ENCODE measurements around the gene SLC6A19.
"Not testable (repeated sequence)": the region's sequence is repeated elsewhere in the genome, so short reads cannot be mapped to it uniquely, and the experiment has no call there.

Gene SLC6A19

DNA sequence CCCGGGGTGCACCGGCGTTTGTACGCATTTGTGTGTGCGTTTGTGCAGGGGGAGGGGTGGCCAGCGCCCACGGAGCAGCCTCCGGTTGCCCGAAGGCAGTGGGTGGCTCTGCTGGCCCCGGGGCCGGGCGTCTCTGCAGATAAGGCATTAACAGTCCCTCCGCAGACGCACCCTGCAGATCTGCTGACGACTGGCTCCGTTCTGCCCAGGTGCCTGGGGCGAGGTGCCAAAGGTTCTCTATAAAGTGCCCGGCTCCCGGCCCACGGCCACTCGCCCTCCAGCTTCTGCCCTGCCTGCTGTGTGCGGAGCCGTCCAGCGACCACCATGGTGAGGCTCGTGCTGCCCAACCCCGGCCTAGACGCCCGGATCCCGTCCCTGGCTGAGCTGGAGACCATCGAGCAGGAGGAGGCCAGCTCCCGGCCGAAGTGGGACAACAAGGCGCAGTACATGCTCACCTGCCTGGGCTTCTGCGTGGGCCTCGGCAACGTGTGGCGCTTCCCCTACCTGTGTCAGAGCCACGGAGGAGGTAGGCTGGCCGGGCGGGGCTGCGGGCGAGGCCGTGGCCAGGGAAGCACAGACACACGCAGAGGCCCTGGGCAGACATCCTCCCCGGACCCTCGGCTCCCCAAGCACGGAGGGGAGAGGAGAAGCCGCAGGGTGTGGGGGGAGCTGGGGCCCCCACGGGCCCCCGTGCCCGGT, at the start of gene SLC6A19:
TSS of gene SLC6A19 (plus strand) at position 269 of the 699 bp plus-strand sequence. CDS start at position 325, 56 bp downstream.
- no peak for DNase-seq

DNA sequence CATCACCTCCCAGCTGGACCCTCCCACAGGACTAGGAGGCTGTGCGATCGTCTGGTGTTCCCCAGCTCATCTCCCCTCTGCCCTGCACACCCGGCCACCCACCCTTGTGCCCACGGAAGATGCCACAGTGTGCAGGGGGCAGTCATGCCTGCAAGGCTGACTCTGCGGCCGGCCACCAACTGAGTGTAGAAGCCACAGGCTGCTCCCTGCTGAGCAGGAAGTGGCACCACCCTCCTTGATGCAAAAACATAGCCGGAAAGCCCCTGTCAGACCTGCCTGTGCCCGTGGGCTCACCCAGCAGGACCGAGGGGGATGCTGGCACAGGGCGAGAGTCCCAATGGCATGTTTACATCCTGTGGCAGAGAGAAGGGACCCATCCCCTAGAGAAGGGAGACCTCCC, 49.2 kb upstream of the SLC6A19 start:
- DNase-seq = peak; percentile 24

DNA sequence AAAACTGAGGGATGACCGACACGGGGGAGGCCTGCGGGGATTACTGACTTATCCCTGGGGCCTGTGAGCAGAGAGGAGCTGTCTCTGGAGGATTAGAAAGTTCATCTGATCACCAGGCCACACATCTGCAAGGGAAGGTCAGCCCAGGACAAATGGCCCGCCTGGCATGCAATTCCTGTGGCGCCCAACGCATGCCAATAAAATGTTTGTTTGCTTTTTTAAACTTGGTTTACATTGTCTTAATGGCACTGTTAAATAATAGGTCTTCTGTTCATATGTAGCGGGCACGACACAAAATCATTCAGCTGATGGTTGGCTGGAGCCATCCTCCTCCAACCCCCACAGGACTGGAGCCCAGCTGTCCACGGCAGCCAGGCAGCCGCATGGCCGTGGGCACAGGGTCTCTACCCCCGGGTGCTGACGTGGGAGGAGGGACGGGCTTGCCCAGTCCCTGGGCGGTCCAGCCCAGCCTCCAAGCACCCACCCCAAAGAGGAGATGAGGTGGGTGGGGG, 48.6 kb upstream of the SLC6A19 start:
- no peak for DNase-seq

DNA sequence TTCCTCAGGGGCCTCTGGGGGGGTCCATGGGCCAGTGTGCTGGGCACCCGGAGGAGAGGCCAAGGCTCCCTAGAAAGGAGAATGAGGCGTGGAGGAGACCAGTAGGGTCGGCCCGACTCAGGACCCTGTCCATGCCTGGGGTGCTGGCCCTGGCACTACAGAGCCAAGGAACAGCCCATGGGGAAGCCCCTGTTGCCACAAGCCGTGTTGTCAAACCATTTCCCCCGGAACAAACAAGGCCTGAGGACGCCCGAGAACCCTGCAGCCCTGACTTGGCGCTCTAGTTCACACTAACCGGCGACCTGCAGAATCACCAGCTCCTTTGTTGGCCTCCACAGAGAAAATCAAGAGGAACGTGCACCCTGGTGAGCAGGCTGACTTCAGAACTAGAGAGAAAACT, 48.0 kb upstream of the SLC6A19 start:
- peak; percentile 5 for DNase-seq

DNA sequence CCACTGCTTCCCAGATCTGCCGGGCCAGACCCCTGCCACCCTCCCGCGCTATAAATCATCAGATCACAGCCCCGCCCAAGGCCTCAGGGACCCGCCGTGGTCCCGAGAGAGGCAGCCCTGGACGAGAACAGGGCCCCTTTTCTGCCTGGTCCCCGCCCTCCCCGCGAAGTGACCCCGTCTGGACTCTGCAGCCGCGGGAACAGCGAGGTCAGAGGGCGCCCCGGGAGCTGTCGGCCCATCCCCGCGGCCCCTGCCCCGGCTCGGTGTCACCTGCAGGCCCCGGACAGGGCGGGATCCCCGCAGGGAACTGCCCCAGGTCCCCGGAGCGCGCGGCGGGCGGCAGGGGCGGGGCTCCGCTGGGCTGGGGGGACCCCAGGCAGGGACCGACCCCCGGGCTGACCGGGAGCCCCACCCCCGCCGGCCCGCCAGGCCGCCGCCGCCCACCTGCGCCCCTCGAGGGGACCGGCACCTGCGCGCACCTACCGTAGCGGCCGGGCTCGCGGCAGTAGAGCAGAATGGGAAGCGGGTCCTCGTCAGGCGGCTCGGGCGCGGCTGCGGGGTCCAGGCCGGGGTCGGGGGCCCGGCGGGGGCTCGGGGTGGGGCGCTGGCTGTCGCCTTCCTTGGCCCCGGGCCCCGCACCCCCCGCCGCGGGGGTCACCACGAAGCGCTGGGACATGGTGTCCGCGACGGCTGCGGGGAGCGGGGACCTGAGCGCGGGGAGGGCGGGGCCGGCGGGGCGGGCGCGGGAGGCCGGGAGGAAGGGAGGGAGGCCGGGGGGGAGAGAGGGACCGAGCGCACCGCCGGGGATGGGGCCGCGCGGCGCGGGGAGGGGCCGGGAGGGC, 46.0 kb upstream of the SLC6A19 start:
- DNase-seq = no peak

DNA sequence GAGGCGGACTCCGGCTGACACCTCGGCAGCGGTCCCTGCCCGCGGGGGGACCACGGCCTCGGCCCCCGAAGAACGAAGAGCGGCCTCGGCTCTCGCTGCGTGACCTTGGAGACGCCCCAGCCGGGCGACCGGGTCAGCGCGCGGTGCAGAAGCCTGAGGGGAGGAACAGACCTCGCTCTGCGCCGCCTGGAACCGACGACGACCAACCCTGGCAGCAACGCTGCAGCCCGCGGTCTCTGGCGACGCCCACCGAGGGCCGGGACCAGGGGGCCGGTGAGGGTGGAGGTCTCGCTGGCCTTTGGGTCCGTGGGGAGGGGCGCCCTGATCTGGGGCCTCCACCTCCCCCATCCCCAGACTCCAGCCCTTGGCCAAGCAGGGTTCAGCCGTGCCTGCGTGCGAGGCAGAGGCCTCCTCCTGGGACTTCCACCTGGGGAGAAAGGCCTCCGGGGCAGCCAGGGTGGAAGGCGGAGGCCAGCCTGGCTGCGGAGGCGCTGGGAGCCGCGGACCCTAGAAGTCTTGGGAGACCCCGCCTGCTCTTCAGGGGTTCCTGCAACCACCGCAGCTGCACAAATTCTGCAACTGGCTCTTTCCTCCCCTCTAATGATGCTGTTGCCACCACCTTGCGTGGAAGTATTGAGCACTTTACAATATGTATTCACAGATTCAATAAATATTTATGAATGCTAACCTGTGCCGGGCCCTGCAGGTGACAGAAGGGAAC, 45.2 kb upstream of the SLC6A19 start:
- DNase-seq = no peak

DNA sequence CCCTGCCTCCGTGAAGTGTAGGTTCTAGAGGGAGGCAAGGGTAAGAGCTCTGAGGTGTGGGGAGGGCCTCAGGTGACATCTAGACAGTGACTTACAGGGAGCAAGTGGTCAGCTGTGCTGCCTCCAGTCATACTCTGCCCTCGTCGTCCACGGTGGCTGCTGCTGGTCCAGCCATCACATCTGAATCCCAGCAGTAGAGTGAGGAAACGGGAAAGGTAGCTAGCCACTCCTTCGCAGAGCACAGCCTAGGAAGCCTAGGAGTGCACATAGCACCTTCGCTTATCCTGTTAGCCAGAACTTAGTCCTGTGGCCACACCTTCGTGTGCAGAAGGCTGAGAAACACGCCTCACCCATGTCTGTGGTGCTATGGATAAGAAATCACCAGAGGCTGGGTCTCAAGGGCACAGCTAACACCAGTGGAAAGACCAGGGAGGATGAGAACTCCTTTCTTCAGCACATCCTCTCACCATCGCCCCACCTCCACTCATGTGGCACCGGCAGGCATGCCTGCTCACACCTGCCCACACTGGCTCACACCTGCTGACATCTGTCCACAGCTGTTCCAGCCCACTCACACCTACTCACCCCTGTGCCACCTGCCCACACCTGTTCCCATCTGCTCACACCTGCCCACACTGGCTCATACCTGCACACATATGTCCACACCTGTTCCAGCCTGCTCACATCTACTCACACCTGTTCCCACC, 44.5 kb upstream of the SLC6A19 start:
- no peak for DNase-seq

DNA sequence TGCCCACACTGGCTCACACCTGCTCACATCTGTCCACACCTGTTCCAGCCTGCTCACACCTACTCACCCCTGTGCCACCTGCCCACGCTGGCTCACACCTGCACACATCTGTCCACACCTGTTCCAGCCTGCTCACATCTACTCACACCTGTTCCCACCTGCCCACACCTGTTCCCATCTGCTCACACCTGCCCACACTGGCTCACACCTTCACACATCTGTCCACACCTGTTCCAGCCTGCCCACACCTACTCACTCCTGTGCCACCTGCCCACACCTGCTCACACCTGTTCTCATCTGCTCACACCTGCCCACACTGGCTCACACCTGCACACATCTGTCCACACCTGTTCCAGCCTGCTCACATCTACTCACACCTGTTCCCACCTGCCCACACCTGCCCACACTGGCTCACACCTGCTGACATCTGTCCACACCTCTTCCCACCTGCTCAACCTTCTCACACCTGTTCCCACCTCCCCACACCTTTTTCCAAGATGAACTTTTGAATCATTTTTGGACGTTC, 43.9 kb upstream of the SLC6A19 start:
- DNase-seq = not testable (repeated sequence)

DNA sequence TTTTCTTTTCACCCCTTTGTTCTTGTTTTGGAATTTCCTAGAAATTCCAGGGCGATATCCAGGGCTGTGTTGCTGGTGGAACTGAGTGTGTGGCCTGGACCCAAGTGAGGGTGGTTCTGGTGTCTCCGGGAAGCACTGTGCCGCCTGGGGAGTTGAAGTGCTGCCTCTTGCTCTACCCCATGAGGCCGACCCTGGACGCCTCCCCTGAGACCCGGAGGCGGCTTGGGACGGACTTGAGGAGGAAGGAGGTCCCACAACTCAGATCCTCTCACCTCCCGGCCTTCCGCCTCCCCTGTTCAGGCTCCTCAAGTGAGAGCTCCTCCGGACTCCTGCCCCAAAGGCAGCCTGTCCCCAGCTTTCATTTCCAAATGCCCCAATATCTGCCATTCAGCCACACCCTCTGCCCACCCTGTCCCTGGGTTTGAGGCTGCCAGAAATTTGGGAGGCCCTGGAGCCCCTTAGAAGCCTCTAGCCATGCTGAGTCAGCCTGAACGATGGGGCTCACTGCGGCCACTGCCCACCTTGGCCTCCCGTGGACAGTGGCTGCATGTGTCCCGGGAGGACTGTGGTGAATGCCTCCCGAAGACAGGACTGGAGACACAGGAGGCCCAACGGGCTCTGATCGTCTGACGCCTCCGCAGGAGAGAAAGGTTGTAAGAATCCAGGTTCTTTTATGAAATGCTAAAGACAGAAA, 42.6 kb upstream of the SLC6A19 start:
- no peak for DNase-seq

DNA sequence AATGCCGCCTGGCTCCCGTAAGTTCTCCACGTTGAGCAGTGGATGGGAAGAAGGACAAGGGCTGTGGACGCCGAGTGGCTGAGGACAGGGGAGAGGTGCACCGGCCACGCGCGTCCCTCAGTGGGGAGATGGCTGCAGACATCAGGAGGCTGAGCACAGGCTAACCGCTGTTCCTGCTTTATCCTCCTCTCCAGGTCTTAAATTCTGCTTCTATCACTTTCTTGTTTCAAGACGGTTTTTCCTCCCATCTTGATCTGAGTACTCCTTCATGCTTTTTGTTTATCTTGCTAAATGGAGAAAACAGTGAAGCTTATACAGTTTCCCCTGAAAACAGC, 42.1 kb upstream of the SLC6A19 start:
- no peak for DNase-seq

DNA sequence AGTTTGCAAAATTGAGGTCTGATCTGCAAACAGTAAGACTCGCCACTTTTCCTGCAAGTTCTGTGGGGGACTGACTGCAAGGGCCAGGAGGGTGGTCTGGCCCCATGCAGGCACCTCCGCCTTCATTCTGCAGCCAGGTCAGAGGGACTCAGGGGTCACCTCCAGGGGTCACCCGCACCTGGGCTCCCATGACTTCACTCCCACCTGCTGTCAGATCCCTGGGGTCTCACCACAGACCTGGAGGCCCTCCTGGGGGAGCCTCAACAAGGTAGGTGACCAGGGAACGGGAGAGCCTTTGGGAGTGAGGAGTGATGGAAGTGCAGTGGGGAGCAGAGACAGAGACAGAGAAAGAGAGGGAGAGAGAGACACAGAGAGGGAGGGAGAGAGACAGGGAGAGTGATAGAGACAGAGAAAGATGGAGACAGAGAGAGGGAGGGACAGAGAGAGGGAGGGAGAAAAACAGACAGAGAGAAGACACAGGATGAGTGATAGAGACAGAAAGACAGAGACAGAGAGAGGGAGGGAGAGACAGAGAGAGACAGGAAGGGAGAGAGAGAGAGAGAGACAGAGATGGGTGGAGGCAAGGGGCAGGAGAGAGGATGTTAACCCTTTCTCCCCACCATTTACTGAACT, 41.5 kb upstream of the SLC6A19 start:
- no peak for DNase-seq

DNA sequence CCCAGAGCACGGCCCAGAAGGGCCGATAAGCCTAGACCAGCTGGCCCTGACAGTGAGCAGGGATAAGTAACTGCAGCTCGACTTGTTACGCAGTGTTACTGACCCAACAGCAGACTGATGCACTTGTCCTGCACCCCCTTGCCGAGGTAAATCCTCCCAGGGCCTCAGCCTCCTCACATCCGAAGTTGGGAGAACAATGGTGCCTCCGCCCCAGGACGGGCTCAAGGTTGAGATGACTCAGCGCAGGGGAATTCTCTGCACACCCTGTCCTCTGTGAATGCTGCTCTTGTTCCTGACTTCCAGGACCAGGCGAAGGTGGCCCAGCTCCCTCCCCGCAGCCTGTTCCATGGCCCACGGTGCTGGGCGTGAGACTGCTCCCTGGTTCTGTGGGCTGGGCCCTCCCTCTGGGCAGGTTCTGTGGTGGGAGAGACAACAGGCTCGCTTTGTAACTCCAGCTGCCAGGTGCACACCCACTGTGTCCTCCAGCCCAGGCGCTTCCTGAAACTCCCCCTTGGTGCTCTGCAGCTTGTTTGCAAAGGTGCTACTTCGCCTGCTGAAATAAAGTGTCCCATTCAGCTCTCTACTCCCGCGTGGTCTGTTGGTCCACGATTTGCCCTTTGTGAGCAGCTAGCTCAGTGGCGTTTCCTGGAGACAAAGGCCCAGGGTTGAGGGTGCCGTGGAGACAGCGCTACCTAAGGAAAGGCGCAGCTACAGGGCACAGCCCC, 40.1 kb upstream of the SLC6A19 start:
- DNase-seq = no peak

DNA sequence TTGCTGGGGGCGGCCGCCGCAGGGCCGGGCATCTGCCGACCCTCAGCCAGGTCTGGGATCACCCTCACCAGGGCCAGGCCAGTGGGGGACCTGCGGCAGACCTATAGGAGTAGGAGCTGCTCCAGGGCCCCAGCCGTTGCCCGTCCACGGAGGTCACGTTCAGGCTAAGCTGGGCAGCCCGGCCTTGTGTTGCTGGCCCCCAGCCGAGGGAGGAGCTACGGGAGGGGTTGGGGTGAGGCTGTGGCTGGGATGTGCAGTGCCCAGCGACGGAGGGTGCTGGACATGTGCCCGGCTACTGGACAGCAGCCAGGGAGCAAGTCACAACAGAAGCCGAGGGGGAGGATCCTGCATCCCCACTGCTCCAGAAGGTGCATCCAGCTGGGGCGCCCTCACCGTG, 39.6 kb upstream of the SLC6A19 start:
- no peak for DNase-seq

DNA sequence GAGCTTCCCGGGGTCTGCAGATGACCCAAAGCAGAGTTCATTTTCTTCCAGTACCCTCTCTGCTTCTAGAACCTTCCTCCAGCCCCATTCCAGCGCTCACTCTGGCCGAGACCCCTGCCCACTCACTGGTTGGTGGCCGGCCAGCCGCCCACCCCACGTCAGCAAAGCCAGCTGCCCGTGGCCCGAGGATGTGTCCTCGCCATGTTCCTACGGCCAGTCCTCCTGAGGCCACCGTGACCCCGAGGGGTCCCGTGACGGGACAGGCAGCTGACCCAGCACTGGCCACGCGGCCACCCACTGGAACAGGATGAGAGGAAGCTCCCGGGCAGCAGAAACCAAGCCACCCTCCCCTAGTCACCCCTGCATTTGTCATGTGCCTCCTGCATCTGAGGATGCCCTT, 39.1 kb upstream of the SLC6A19 start:
- no peak for DNase-seq

DNA sequence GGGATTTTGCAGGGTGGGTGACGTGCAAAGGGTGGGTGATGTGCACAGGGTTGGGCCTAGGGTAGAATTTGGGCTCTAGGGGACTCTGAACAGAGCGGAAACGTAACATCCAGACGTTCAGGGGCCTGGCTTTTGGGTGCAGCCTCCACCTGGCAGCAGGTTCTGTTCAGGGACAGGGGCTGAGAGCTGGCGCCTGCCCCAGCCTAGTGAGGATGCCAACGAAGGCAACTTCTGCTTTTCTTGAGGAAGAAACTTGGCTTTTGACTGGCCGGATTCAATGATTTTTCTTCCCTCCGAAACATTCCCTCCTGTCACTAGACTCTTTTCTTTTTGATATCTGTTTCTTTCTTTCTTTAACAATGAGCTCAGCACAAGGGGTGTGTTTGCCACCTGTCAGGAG, 38.6 kb upstream of the SLC6A19 start:
- no peak for DNase-seq

DNA sequence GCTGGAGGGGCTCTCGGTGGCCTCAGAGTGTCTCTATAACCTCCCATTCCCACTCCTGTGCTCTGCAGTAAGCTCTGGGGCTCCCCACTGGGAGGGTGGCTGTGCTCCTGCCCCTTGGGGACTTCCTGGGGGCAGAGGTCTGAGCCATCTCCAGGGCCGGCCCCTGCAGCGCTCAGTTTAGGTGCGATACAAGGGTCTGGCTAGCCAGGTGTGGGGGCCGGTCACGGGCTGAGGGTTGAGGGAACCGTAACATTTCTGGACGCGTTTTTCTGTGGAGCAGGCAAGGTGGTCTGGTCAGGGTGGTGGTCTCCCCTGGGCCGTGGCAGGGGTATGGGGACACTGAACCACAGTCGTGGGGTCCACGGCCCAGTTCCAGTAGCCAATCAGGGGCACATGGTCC, 38.0 kb upstream of the SLC6A19 start:
- no peak for DNase-seq

DNA sequence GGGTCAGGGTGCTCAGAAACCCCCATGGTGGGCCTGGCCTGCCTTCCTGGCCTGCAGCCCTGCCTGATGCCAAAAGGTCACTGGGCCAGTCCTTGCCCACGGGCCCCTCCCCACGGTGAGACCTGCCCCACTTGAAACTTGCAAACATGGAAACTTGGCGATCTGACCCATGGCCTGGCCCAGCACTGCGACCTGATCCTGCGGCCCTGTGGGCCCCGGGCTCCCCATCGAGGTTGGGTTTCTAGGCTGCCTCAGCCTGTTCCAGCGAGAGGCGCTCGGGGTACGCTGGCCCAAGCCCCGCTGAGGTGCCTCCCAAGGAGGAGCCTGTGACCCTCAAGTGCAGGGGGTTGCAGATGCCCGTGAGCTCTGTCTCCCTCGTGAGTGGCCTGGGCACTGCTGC, 37.5 kb upstream of the SLC6A19 start:
- DNase-seq = no peak

DNA sequence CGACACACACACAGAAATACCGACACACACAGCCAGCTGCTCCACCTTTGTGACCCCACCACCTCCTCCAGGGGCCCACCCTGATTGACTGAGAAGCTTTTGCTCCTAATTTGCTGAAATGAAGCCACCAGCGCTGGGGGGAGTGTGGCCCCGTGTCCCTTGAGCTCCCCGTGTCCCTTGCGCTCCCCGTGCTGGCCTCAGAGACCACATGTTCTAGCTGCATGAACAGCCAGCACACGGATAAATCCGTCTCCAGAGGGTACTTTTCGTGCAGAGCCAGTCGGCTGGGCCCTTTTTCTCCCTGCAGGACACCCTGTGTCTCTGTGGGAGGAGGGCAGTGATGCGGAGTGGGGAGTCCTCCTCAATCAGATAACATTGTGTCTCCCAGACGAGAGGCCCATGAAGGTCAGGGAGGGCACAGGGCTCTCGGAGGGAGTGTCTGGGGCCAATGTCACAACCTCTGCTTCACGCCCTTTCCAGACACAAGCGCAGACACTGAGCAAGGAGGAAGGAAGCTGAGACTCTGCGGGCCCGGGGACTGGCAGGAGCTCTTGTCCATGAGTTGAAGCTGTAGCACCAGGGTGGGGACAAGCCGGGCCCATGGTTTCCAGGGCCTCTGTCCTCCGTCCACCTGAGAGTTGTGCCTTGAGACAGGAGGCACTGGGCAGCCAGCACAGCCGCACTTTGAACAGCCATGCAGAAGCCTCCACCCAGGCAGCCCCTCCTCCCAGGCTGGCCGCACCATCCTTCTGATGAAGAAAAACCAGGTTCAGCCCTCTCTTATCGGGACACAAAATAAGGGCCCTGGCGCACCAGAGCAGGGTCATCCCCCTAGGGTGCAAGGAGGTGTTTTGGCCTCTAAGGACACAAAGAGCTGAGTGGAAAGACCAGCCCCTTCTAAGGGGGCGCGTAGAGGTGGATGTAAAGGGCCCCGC, 36.4 kb upstream of the SLC6A19 start:
- DNase-seq = no peak

DNA sequence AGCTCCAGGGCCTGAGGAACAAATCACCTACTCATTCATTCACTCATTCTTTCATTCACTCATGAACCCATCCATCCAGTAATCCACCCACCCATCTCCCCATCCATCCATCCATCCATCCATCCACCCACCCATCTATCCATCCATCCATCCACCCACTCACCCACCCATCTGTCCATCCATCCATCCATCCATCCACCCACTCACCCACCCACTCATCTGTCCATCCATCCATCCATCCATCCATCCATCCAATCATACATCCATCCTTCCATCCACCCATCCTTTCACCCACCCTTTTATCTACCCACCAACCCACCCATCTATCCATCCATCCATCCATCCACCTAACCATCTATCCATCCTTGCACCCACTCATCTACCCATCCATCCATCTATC, 35.5 kb upstream of the SLC6A19 start:
- no peak for DNase-seq

DNA sequence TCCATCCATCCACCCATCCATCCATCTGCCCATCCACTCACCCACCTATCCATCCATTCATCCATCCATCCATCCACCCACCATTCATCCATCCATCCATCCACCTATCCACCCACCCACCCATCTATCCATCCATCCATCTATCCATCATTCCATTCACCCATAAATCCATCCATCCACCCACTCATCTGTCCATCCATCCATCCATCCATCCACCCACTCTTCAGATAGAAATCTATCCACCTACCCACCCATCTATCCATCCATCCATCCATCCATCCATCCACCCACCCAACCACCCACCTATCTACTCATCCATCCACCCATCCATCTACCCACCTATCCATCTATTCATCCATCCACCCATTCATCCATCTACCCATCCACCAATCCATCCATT, 35.0 kb upstream of the SLC6A19 start:
- DNase-seq = no peak
